ENCODE data around the gene IFITM2.
"Not testable (repeated sequence)": the region's sequence is repeated elsewhere in the genome, so short reads cannot be mapped to it uniquely, and the experiment has no call there.

The IFITM2 gene

DNA sequence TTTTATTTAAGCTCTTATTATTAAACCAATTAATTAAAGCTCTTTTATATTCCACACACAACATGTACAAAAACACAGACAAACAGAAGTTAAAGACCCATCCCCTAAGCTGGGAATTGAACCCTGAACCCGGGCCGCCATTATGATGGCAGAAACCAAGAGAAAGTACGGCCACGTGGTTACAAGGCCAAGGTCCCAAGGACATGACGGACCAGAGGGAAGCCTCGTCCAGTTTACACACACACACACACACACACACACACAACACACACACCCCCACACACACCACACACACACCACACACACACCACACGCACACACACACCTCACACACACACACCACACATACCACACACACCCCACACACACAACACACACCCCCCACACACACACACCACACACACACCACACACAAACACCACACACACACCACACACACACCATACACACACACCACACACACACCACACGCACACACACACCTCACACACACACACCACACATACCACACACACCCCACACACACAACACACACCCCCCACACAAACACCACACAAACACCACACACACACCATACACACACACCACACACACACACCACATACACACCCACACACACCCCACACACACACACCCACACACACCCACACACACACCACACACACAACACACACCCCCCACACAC lies 41.8 kb downstream of the IFITM2 start:
- not testable (repeated sequence) for DNase-seq

DNA sequence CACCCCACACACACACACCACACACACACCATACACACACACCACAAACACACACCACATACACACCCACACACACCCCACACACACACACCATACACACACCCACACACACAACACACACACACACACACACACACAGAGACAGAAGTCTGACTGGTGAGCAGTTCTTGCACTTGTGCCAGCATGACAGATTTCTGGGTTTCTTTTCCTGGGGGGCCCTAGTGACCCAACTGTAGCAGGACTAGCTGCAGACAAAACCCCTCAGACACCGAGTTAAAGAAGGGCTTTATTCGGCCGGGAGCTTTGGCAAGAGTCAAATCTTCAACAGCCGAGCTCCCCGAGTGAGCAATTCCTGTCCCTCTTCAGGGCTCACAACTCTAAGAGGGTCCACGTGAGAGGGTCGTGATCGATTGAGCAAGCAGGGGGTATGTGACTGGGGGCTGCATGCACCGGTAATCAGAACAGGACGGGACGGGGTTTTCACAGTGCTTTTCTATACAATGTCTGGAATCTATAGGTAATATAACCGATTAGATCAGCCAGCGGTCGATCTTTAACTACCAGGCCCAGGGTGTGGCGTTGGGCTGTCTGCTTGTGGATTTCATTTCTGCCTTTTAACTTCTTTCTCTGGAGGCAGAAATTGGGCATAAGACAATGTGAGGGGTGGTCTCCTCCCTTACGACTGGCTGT lies 42.6 kb downstream of the IFITM2 start:
- DNase-seq, result not testable (repeated sequence)

DNA sequence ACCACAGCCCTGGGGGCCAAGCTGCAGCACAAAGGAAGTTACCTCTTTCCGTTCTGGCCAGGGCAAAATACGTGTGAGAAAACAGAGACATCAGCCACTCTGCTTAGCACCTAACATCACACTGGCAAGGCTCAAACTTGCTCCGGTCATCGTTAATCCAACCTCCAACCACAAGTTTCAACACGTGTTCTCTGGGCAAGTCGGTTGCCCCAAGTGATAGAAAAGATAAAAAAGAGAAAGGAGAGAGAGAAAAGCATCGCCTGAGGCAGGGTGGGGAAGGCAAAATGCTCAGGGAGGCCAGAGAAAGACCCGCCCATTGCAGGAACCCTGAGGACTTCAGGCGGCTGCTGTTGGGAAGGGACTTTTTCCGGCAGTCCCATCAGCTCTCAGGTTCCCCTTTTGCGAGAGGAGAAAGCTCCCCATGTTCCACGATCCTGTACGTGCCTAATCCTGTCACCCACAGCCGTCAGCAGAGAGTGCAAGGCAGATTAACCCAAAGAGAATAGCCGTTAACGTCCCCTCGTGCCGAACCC lies 43.2 kb downstream of the IFITM2 start:
- no peak for DNase-seq

DNA sequence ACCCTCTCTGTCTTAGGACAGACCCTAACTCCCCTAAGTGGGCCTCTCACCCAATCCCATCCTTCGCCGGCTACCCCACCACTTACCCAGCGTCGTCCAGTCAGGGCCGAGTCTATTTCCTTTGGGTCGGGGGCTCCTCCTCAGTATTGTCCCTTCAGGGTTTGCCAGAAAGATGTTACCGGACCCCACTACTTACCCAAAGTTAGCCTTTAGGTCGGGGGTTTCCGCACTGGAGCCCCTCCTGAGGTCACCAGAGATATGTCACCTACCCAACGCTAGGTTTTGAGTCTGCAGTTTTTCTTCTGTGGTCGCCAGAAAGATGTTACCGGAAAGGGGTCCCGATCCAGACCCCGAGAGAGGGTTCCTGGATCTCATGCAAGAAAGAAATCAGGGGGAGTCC lies 43.8 kb downstream of the IFITM2 start:
- DNase-seq, result no peak

DNA sequence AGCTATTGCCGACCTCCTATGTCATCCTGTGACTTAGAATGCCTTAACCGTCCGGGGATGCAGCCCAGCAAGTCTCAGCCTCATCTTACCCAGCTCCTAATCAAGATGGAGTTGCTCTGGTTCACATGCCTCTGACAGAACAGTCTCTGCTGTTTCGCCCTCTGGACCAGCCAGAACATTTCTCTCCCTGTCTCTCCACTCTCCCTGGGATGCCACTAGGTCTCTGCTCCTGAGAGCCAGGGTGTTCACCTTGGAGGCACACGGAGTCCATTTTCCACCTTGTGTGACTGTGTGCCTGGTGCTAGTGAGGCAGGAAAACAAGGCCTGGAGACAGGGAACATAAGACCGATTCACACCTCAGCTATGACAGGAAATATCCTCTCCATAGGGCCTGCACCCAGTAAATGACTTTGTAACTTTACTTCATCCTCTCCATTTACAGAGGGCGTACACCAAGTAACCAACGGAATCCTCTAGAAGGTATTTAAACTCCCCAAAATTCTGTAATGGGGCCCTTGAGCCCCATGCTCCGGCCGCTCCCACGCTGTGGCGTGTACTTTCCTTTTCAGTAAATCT lies 44.9 kb downstream of the IFITM2 start:
- DNase-seq, result no peak

DNA sequence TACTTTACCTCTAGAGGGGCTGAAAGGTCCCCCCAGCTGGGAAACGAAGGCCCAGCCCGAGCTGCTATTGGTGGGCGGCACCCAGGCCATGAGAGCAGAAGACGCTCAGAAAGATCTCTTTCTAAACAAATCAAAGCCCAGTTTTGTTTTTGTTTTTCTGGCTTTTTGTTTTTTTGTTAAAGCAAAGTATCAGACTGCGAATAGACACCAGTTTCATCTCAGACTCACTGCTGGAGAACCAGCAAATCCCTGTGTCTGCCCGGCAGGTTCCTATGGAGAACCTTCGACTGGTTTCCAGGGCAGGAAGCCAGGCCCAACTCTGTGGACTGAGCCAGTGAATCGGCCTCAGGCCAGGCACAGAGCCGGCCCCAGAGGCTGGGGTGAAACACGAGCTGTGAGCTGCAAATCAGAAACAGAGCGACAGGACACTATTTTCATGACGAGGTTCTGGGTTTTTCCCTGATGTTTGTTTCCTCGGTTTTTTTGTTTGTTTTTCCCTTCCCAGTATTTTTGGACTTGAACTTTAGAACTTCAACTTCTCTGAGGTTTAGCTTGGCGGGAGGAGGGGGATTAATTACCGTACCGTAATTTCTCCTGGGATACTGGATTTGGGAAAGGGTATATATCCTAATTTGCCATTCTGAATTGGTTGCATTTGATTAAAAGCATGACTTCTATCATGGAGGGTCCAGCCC lies 45.7 kb downstream of the IFITM2 start:
- no peak for DNase-seq

DNA sequence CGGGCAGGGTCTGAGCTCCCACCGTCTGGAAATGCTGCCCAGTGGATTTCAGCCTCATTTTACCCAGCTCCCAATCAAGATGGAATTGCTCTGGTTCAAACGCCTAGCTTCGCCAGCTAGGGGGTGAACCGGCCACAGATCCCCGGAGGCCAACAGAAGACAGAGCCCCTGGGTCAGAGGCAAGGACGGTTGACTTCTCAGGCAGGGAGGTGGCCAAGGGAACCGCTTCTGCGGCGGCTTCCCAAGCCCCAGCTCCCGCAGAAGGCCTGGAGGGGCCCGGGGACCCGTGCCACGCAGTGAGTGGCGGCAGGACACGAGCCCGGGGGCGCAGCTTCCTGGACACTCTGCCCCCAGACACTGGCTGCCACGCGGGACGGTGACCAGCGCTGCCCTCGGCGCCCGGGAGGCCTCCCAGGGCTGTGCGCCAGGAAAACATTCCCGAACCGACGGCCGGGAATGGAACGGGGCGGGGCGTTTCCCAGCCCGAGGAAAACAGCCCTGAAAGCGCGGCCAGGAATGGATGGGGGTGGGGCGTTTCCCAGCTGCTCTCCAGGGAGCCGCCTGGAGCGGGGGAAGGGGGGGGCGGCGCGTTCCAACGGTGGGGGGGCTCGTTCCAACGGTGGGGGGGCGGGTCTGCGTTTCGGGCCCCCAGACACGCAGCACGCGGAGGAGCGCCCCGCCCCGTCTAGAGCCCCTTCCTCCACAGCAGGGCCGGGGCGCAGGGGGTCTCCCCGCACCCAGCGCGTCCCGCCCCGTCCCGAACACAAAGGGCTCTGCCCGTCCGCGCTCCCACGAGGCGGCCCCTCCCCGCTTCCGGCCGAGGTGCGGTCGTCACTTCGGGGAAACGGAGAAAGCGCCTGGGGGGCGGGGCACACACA lies 48.2 kb downstream of the IFITM2 start:
- no peak for DNase-seq

DNA sequence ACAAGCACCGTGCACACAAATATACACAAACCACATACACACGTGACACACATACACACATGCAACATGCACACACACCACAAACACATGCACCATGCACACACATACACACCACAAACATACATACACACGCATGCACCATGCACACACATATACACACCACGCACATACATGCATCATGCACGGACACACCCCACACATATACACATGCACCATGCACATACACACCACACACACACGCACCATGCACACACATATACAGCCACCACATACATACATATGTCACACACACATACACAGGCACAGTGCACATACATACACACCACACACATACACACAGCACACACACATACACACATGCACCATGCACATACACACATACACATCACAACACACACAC lies 49.0 kb downstream of the IFITM2 start:
- DNase-seq, result no peak

DNA sequence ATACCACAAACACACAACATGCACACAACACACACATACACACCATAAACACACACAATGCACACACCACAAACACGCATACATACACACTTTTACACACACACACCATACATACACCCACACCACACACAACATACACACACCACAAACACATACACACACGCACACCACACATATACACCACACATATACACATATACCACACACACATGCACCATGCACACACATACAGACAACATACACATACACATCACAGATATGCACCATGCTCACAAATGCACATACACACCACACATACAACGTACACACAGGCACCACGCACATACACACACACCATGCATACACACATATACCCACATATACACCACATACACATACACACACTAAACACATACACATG lies 50.0 kb downstream of the IFITM2 start:
- DNase-seq, result no peak

DNA sequence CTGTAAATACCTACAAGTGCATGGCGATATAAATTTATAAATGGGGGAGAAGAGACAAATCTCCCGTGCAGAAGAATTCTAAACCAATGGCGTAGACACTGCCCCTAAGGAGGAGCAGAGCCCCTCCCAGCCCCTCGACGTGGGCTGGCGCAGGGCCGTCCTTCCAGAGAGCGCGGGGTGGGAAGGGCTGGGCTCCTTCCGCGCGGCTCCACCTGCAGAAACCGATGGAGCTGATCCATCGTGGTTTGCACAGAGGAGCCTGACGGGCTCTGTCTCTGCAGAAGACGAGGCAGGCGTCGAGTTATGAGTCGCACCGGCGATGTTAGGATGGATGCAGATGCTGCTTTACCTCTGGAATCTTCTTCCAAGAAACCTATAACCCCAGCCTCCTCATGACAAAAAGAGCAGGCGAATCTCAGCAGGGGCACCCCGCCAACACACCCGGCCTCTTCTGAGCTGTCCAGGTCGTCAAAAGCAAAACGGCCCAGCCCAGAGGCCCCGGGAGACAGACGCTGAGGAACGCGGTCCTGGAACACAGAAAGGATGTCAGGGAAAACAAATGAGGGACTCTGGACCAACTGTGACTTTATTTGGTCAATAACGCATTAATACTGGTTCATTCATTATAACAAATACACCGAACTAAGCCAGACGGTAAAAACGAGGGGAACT lies 50.6 kb downstream of the IFITM2 start:
- no peak for DNase-seq

Data from DMS79 treated with DMSO at 0.1 percent for 48 hours (cell line).